Measurements from ENCODE around the gene ZNF317. TPM values are rescaled to one million over a fixed set of nuclear protein-coding genes. Genes with fewer than 3 reads are reported as not detected.

ZNF317 gene
- total and polyA plus RNA-seq, 2 of the 13 experiments (the other 11 are each of a cell fraction or from before 2014, with no cell fraction given), result 14.0 to 27.9 TPM

GRCh38 chr19:9140159-9140874 is at the start of gene ZNF317 (continued):
- TF ChIP-seq BCL3 (CRISPR knock-in tag; IDR thresholded peaks at IDR 0.05) (peak; percentile 55; the same call in 1 of the 2 replicates), ZFP41 (CRISPR knock-in tag; IDR thresholded peaks at IDR 0.05; ENCODE audit: borderline replicate concordance) (0 out of 2 replicates have a peak, but pooled peaks have one; percentile 69), ARNT2 (CRISPR knock-in tag; IDR thresholded peaks at IDR 0.05; ENCODE audit: low read depth) (peak; percentile 91), ZXDC (CRISPR knock-in tag; IDR thresholded peaks at IDR 0.05) (peak; percentile 50; the same call in 1 of the 2 replicates), ZZZ3 (CRISPR knock-in tag; IDR thresholded peaks at IDR 0.05; ENCODE audit: borderline replicate concordance) (peak; percentile 30; the same call in 1 of the 2 replicates), ZNF546 (CRISPR knock-in tag; conservative IDR thresholded peaks at IDR 0.05) (peak; percentile 68; the same call in 1 of the 2 replicates), EP300 (IDR thresholded peaks at IDR 0.05; ENCODE audit: low read depth in 2 of 2, low read length in 2 of 2) (no peak), EP300 (CRISPR knock-in tag; IDR thresholded peaks at IDR 0.05; ENCODE audit: borderline replicate concordance) (0 out of 2 replicates have a peak, but pooled peaks have one; percentile 26), ZNF841 (CRISPR knock-in tag; IDR thresholded peaks at IDR 0.05; ENCODE audit: borderline replicate concordance) (no peak), ZNF383 (CRISPR knock-in tag; IDR thresholded peaks at IDR 0.05; ENCODE audit: borderline replicate concordance) (no peak), STAT6 (CRISPR knock-in tag; IDR thresholded peaks at IDR 0.05; ENCODE audit: borderline replicate concordance) (0 out of 2 replicates have a peak, but pooled peaks have one; percentile 57), PATZ1 (CRISPR knock-in tag; IDR thresholded peaks at IDR 0.05) (peak; percentile 18; the same call in 1 of the 2 replicates), HOXA3 (CRISPR knock-in tag; IDR thresholded peaks at IDR 0.05) (peak; percentile 90), REL (CRISPR knock-in tag; conservative IDR thresholded peaks at IDR 0.05) (no peak), ZFP36L1 (CRISPR knock-in tag; IDR thresholded peaks at IDR 0.05) (no peak), ZNF564 (CRISPR knock-in tag; IDR thresholded peaks at IDR 0.05) (0 out of 2 replicates have a peak, but pooled peaks have one; percentile 31), ZBTB7B (CRISPR knock-in tag; IDR thresholded peaks at IDR 0.05) (peak; percentile 45; the same call in 1 of the 2 replicates), ETV5 (CRISPR knock-in tag; IDR thresholded peaks at IDR 0.05; ENCODE audit: borderline replicate concordance) (peak; percentile 76; the same call in 1 of the 2 replicates), ZNF552 (CRISPR knock-in tag; IDR thresholded peaks at IDR 0.05; ENCODE audit: borderline replicate concordance) (no peak), HDAC2 (CRISPR knock-in tag; IDR thresholded peaks at IDR 0.05) (0 out of 2 replicates have a peak, but pooled peaks have one; percentile 46)

Data from HepG2 (cell line).